ENCODE data around the gene SHOX.
"Not testable (repeated sequence)": the region's sequence is repeated elsewhere in the genome, so short reads cannot be mapped to it uniquely, and the experiment has no call there.

The SHOX gene

GRCh38 chrX:590693-591404 lies 39.7 kb upstream of the SHOX start:
- H3K4me3 ChIP-seq (ENCODE audit: low read depth, low read length), result no peak overlapping the region
- no peak for DNase-seq (ENCODE audit: low read depth)
- TF ChIP-seq CTCF (conservative IDR thresholded peaks at IDR 0.05; ENCODE audit: low read depth, low read length), result no peak

- no peak for DNase-seq (ENCODE audit: low read depth)
- no peak for TF ChIP-seq CTCF (conservative IDR thresholded peaks at IDR 0.05; ENCODE audit: low read depth, low read length)
- H3K4me3 ChIP-seq (ENCODE audit: low read depth, low read length), result no peak overlapping the region
Measured at GRCh38 chrX:599837-600715, 30.5 kb upstream of the SHOX start.

- DNase-seq (ENCODE audit: low read depth); H3K4me3 ChIP-seq (ENCODE audit: low read depth, low read length): not testable (repeated sequence)
Measured at GRCh38 chrX:603029-603428, 27.6 kb upstream of the SHOX start.

- not testable (repeated sequence) for H3K4me3 ChIP-seq (ENCODE audit: low read depth, low read length); DNase-seq (ENCODE audit: low read depth)
Measured at GRCh38 chrX:604616-605015, 26.0 kb upstream of the SHOX start.

- H3K4me3 ChIP-seq (ENCODE audit: low read depth, low read length); DNase-seq (ENCODE audit: low read depth): not testable (repeated sequence)
Measured at GRCh38 chrX:608088-608487, 22.5 kb upstream of the SHOX start.

- no peak for TF ChIP-seq CTCF (conservative IDR thresholded peaks at IDR 0.05; ENCODE audit: low read depth, low read length)
- DNase-seq (ENCODE audit: low read depth), result no peak
- H3K4me3 ChIP-seq (ENCODE audit: low read depth, low read length), result no peak overlapping the region
Measured at GRCh38 chrX:614136-614535, 16.5 kb upstream of the SHOX start.

- no peak overlapping the region for H3K4me3 ChIP-seq (ENCODE audit: low read depth, low read length)
- DNase-seq (ENCODE audit: low read depth), result no peak
- TF ChIP-seq CTCF (conservative IDR thresholded peaks at IDR 0.05; ENCODE audit: low read depth, low read length), result no peak
Measured at GRCh38 chrX:617401-617800, 13.2 kb upstream of the SHOX start.

GRCh38 chrX:617891-618290 lies 12.7 kb upstream of the SHOX start:
- no peak overlapping the region for H3K4me3 ChIP-seq (ENCODE audit: low read depth, low read length)
- DNase-seq (ENCODE audit: low read depth), result no peak
- no peak for TF ChIP-seq CTCF (conservative IDR thresholded peaks at IDR 0.05; ENCODE audit: low read depth, low read length)

- H3K4me3 ChIP-seq (ENCODE audit: low read depth, low read length); DNase-seq (ENCODE audit: low read depth): not testable (repeated sequence)
Measured at GRCh38 chrX:618304-618703, 12.3 kb upstream of the SHOX start.

Measured in choroid plexus epithelial cell (primary cell).